K562 (cell line): Measurements from ENCODE around the gene COL24A1. TPM values are rescaled to one million over a fixed set of nuclear protein-coding genes. Genes with fewer than 3 reads are reported as not detected.

Source experiments
- ATAC-seq: fragments of 200-7000 bp; cut with Tn5 transposase; 3 replicates; pipeline ENCODE4 v1.9.1; 2020; ENCODE audit warnings: moderate library complexity
- BruUV-seq: library from RNA; stranded (reverse); fragments of 400-500 nt; replicated peaks from 2 replicates; lab custom pipeline; 2021; lab: Mats Ljungman, UMichigan
- CTCF ChIA-PET: fragments of 300-600 bp; formaldehyde crosslinking; extraction: SDS; loops from one replicate; lab custom pipeline; 2021; ENCODE audit warnings: low intra/inter-chr PET ratio; lab: Yijun Ruan, JAX
- POLR2A ChIA-PET: fragments of 300-600, 350-650 bp; sonication (Branson Sonifier 250); formaldehyde crosslinking; extraction: SDS; loops from one replicate; lab custom pipeline; 2021; ENCODE audit warnings: antibody characterized with exemption, inconsistent platforms; lab: Yijun Ruan, JAX
- DNase-seq, 4 experiments: peaks; one replicate each; pipeline versions ENCODE4 v3.0.0 to v3.0.0-alpha.2; 2011 to 2018; ENCODE audit warnings: low spot score in 3 of 4, mixed read lengths in 3 of 4; ENCODE audit errors: extremely low read depth in 1 of 4
- FAIRE-seq: peaks from 2 replicates; lab custom pipeline; 2011; peaks lifted over from hg19 to GRCh38; lab: Jason Lieb, UNC
- H2AFZ ChIP-seq: 2 replicates; pipeline ENCODE4 v1.6.0; 2011; ENCODE audit warnings: low read depth, low read length, control low read depth, inconsistent platforms
- H3K27ac ChIP-seq: fragments of 200-600 bp; 3 replicates; pipeline ENCODE4 v1.8.0; 2011; ENCODE audit warnings: low read depth, mild to moderate bottlenecking, control low read depth, inconsistent platforms, low read length, moderate library complexity, mixed read lengths; ENCODE audit errors: extremely low read depth
- H3K27me3 ChIP-seq, 2 experiments: fragments of 300-600 bp in 1 of 2; 2 replicates in 1 of 2; 3 replicates in 1 of 2; pipeline versions ENCODE4 v1.6.0 to v1.8.0; 2011; ENCODE audit warnings: inconsistent platforms in 2 of 2, low read length in 2 of 2, mild to moderate bottlenecking in 1 of 2, mixed read lengths in 1 of 2, moderate library complexity in 1 of 2; ENCODE audit not compliant: control insufficient read depth in 2 of 2, insufficient read depth in 2 of 2
- H3K36me3 ChIP-seq: fragments of 300-600 bp; 3 replicates; pipeline ENCODE4 v1.8.0; 2011; ENCODE audit warnings: mild to moderate bottlenecking, low read length, inconsistent platforms; ENCODE audit not compliant: control insufficient read depth, insufficient read depth
- H3K4me1 ChIP-seq, 2 experiments: fragments of 200-600 bp in 1 of 2; replicated peaks in 1 of 2; 2 replicates in 1 of 2; 3 replicates in 1 of 2; pipeline versions ENCODE4 v1.5.1 to v1.8.0; 2011; ENCODE audit warnings: inconsistent platforms in 2 of 2, low read length in 2 of 2, mild to moderate bottlenecking in 1 of 2, mixed read lengths in 1 of 2, moderate library complexity in 1 of 2; ENCODE audit not compliant: control insufficient read depth in 2 of 2, insufficient read depth in 2 of 2
- H3K4me2 ChIP-seq: 2 replicates; pipeline ENCODE4 v1.6.1; 2011; ENCODE audit warnings: low read length, control low read depth, inconsistent platforms, mixed read lengths; ENCODE audit not compliant: insufficient read depth
- H3K4me3 ChIP-seq: fragments of 200-600 bp; sonication (generic), shearing (Covaris generic); 2 replicates; pipeline ENCODE4 v1.5.1; 2016; ENCODE audit warnings: control low read depth, inconsistent platforms
- H3K79me2 ChIP-seq: fragments of 200-600 bp; 3 replicates; pipeline ENCODE4 v1.8.0; 2011; ENCODE audit warnings: low read length, inconsistent platforms; ENCODE audit not compliant: control insufficient read depth, insufficient read depth
- H3K9ac ChIP-seq, 2 experiments: 2 replicates each; pipeline versions ENCODE4 v1.6.0 to v1.6.1; 2011; ENCODE audit warnings: low read depth in 2 of 2, low read length in 2 of 2, control low read depth in 1 of 2, inconsistent platforms in 1 of 2, mild to moderate bottlenecking in 1 of 2, mixed read lengths in 1 of 2; ENCODE audit not compliant: insufficient read depth in 1 of 2
- H3K9me1 ChIP-seq: one replicate; pipeline ENCODE4 v1.6.0; 2011; ENCODE audit warnings: inconsistent platforms, mild to moderate bottlenecking, low read length, moderate library complexity; ENCODE audit not compliant: control insufficient read depth, insufficient read depth
- H3K9me3 ChIP-seq: replicated peaks from 2 replicates; pipeline ENCODE4 v1.5.1; 2011; ENCODE audit warnings: low read depth, low read length, inconsistent platforms; ENCODE audit not compliant: control insufficient read depth, insufficient read depth
- H4K20me1 ChIP-seq: replicated peaks from 2 replicates; pipeline ENCODE4 v1.6.1; 2011; ENCODE audit warnings: low read length, inconsistent platforms, mixed read lengths; ENCODE audit not compliant: control insufficient read depth, insufficient read depth
- MEIS2 ChIP-seq: fragments of 450-650 bp; IDR thresholded peaks from 2 replicates; pipeline ENCODE4 v1.6.1; 2014; ENCODE audit warnings: mild to moderate bottlenecking; ENCODE audit not compliant: partially characterized antibody
- NFYB ChIP-seq: IDR thresholded peaks from 2 replicates; pipeline ENCODE4 v1.6.1; 2011; ENCODE audit warnings: mild to moderate bottlenecking, moderate library complexity; ENCODE audit not compliant: insufficient read length; ENCODE audit errors: extremely low read depth
- RBM17 ChIP-seq: fragments of 200-400 bp; formaldehyde crosslinking; IDR thresholded peaks from 2 replicates; pipeline ENCODE4 v1.6.1; 2017; ENCODE audit warnings: low read depth, mild to moderate bottlenecking, low read length, borderline replicate concordance
- ZNF3 ChIP-seq: fragments of 250-450 bp; sonication (Bioruptor Pico); IDR thresholded peaks from 2 replicates; pipeline ENCODE4 v1.5.0; 2021; ENCODE audit warnings: mild to moderate bottlenecking, moderate library complexity
- WGBS: fragments of 100-300 bp; shearing (Covaris generic); methylation state at CpG from one replicate; pipeline ENCODE4 v1.1.6; 2016; ENCODE audit warnings: low coverage, mixed read lengths; ENCODE audit not compliant: insufficient coverage; ENCODE audit errors: missing lambda C conversion rate; 5-methylcytosine and 5-hydroxymethylcytosine counted together
- in situ Hi-C: fragments of 300-500 bp; cut with MboI; formaldehyde crosslinking; loops from 4 replicates; pipeline ENCODE4 v1.15.0; 2018; ENCODE audit warnings: inconsistent platforms, mixed read lengths
- intact Hi-C: fragments of 100-400 bp; cut with micrococcal nuclease; formaldehyde crosslinking; loops from 2 replicates; pipeline ENCODE4 v1.14.2; 2022
- polyA plus RNA-seq, 8 experiments: library from polyadenylated mRNA; depleted of rRNA in 4 of 8; stranded (reverse) in 5 of 8; unstranded in 3 of 8; fragments of >200 nt; fragmentation: Nextera tagmentation in 2 of 8; fragmentation: Illumina TruSeq in 1 of 8; extraction: Ambion mirVana in 2 of 8; extraction: Trizol in 1 of 8; gene quantifications; 2 replicates each; pipeline versions ENCODE4 v1.2.1 to v1.2.3, GENCODE V29; 2011 to 2014; ENCODE audit warnings: inconsistent platforms in 1 of 8, missing spikeins in 1 of 8
- total RNA-seq, 7 experiments: library from RNA; depleted of rRNA in 6 of 7; stranded (reverse); fragments of >200 nt in 6 of 7; fragmentation: Illumina TruSeq in 2 of 7; extraction: Trizol in 2 of 7; gene quantifications; 2 replicates each; pipeline versions ENCODE4 v1.2.1 to v1.2.3, GENCODE V29; 2011 to 2021; ENCODE audit warnings: low replicate concordance in 1 of 7
- TF ChIP-seq, protein P1 (sequence below): fragments of 250-450 bp; sonication (Bioruptor Pico); IDR thresholded peaks from 2 replicates; pipeline ENCODE4 v1.5.0; 2022; ENCODE audit warnings: mild to moderate bottlenecking

Gene COL24A1
- total and polyA plus RNA-seq, 9 of the 15 experiments (the other 6 are each of a cell fraction or from before 2014, with no cell fraction given), result 0.01 to 0.06 (median 0.03) TPM; not detected in 2

DNA sequence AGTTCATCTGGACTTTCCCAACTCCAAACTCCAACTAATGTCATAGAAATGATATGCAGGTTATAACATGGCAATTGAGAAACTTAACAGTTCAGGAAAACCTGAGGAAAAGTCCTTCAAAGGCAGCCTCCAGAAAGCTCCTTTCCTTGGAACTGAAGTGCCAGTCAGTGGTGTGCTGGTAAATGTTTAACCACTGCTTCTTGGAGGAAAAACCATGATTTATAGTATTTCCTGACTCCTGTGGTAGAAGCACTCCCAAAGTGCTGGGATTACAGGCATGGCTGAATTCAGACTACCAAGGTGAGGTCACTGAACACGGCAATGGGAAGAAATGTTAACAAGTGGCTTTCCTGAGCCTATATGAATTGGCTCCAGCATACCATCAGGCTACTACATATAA is 421.6 kb downstream of the COL24A1 start:
- no peaks in the 10 kb centered on the region for H3K79me2 ChIP-seq
- no peak overlapping the region for H3K27ac ChIP-seq
- no peak overlapping the region for H3K4me3 ChIP-seq
- H3K4me2 ChIP-seq, result no peak overlapping the region
- no peaks in the 10 kb centered on the region for H3K4me1 ChIP-seq
- TF ChIP-seq ZNF3 (CRISPR knock-in tag) (no peak), RBM17 (no peak), NFYB (no peak), MEIS2 (no peak)
- TF ChIP-seq, protein P1, sequence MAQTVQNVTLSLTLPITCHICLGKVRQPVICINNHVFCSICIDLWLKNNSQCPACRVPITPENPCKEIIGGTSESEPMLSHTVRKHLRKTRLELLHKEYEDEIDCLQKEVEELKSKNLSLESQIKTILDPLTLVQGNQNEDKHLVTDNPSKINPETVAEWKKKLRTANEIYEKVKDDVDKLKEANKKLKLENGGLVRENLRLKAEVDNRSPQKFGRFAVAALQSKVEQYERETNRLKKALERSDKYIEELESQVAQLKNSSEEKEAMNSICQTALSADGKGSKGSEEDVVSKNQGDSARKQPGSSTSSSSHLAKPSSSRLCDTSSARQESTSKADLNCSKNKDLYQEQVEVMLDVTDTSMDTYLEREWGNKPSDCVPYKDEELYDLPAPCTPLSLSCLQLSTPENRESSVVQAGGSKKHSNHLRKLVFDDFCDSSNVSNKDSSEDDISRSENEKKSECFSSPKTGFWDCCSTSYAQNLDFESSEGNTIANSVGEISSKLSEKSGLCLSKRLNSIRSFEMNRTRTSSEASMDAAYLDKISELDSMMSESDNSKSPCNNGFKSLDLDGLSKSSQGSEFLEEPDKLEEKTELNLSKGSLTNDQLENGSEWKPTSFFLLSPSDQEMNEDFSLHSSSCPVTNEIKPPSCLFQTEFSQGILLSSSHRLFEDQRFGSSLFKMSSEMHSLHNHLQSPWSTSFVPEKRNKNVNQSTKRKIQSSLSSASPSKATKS (CRISPR knock-in tag), result no peak
- H2AFZ ChIP-seq, result no peak overlapping the region
- ATAC-seq (no peak), FAIRE-seq (no peak), DNase-seq (no peak)
- no peaks in the 10 kb centered on the region for H3K9me1 ChIP-seq
- no TSS peak for BruUV-seq
- in situ Hi-C loops, result no loop called here
- H3K9me3 ChIP-seq, result no peaks in the 10 kb centered on the region
- no peaks in the 10 kb centered on the region for H4K20me1 ChIP-seq
- intact Hi-C loops, result no loop called here
- 0% methylated on average over 1 of the region's 1 CpG for WGBS
- no peak overlapping the region for H3K9ac ChIP-seq
- H3K27me3 ChIP-seq, result no peaks in the 10 kb centered on the region
- POLR2A ChIA-PET, result no interaction called here
- CTCF ChIA-PET, result no interaction called here
- H3K36me3 ChIP-seq, result no peaks in the 10 kb centered on the region
